BLaER1 (cell line): ENCODE measurements around the gene INAFM2.

Source experiments
- H3K27ac ChIP-seq: shearing (Covaris generic); formaldehyde crosslinking; 2 replicates; pipeline ENCODE4 v1.8.1; 2022
- H3K27me3 ChIP-seq: shearing (Covaris generic); formaldehyde crosslinking; 2 replicates; pipeline ENCODE4 v1.8.1; 2022
- H3K36me3 ChIP-seq: shearing (Covaris generic); formaldehyde crosslinking; 2 replicates; pipeline ENCODE4 v1.8.1; 2022
- H3K4me1 ChIP-seq: shearing (Covaris generic); formaldehyde crosslinking; 2 replicates; pipeline ENCODE4 v1.8.1; 2022
- H3K4me2 ChIP-seq: shearing (Covaris generic); formaldehyde crosslinking; 2 replicates; pipeline ENCODE4 v1.8.1; 2022
- H3K4me3 ChIP-seq: shearing (Covaris generic); formaldehyde crosslinking; 2 replicates; pipeline ENCODE4 v1.8.1; 2022
- H3K9ac ChIP-seq: shearing (Covaris generic); formaldehyde crosslinking; 2 replicates; pipeline ENCODE4 v1.8.1; 2022
- H3K9me3 ChIP-seq: shearing (Covaris generic); formaldehyde crosslinking; 2 replicates; pipeline ENCODE4 v1.8.1; 2022
- H4K20me1 ChIP-seq: shearing (Covaris generic); formaldehyde crosslinking; 2 replicates; pipeline ENCODE4 v1.8.1; 2022
- Cebpa-rat ChIP-seq: shearing (Covaris generic); IDR thresholded peaks from 2 replicates; pipeline ENCODE4 v1.8.1; 2022

Gene INAFM2

DNA sequence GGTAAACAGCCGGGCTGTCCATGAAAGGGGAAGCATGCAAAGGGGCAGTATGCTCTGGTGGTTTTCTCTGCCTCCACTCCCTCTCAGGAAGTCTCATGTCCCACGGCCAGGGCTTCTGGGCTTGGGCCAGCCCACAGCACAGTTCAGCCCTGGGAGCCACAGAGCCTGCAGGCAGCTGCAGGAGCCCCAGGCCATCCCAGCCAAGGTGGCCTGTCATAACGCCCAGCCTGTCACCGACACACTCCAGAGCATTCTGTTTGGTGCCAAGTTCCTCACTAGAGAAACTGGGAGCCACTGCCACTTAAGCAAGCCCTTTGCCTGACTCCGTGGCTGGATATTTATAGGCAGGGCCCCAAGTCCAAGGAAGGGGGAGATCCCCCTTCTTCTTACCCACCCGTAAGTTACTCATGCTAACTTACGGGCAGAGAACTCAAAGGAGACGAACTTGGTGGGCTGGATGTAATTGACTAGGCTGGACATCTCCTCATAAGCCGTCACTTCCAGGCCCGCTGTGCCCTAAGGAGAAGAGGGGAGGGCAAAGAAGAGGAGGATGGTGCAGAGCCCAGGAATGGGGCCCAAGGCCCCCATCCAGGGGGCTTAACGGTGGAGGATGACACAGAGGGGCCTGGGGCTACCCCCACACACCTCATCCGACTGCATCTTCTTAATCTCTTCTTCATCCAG, 27.5 kb upstream of the INAFM2 start:
- no peak overlapping the region for H3K27ac ChIP-seq
- H3K9ac ChIP-seq, result no peak overlapping the region
- no peaks in the 10 kb centered on the region for H4K20me1 ChIP-seq
- no peak overlapping the region for H3K4me2 ChIP-seq
- H3K4me1 ChIP-seq, result peaks cover 33% of the 10 kb centered on the region
- no peak overlapping the region for H3K4me3 ChIP-seq
- peaks cover 20% of the 10 kb centered on the region for H3K9me3 ChIP-seq
- H3K36me3 ChIP-seq, result peaks cover 50% of the 10 kb centered on the region
- H3K27me3 ChIP-seq, result no peaks in the 10 kb centered on the region
- TF ChIP-seq Cebpa-rat, result no peak

DNA sequence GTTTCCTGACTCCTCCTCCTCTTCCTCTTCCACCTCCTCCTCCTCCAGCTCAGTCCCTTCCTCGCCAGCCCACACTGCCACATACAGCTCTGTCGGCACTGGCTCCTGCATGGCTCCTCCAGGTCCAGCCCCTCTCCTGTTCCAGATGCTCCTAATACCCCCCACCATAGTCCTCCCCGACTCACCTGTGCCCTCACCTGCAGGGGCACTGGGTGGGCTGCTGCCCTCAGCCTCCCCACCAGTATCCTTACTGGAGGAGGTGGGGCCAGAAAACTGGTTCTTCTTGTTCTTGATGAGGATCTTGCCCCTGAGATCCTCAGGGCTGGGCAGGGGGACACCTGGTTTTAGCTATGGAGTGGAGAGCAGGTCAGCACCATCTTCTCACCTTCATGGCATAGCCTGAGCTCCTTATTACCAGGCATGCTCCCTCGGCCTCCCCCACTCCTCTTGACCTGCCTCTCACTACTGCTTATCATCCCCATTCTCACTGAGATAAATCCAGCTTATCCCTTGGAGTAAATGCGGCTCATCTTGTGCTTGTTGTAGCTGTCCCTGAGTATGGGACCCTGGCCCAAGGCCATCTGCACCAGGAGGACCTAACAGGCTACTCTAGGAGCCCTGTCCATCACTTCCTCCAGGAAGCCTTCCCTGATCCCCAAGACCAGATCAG, 26.8 kb upstream of the INAFM2 start:
- TF ChIP-seq Cebpa-rat, result no peak
- peaks cover 39% of the 10 kb centered on the region for H3K4me1 ChIP-seq
- no peaks in the 10 kb centered on the region for H4K20me1 ChIP-seq
- H3K4me3 ChIP-seq, result no peak overlapping the region
- peaks cover 56% of the 10 kb centered on the region for H3K36me3 ChIP-seq
- H3K9me3 ChIP-seq, result peaks cover 23% of the 10 kb centered on the region
- no peak overlapping the region for H3K27ac ChIP-seq
- no peaks in the 10 kb centered on the region for H3K27me3 ChIP-seq
- H3K4me2 ChIP-seq, result no peak overlapping the region
- H3K9ac ChIP-seq, result no peak overlapping the region

GRCh38 chr15:40297356-40297755, 26.1 kb upstream of the INAFM2 start:
- peaks cover 23% of the 10 kb centered on the region for H3K9me3 ChIP-seq
- no peak for TF ChIP-seq Cebpa-rat
- H3K9ac ChIP-seq, result no peak overlapping the region
- peaks cover 45% of the 10 kb centered on the region for H3K4me1 ChIP-seq
- no peaks in the 10 kb centered on the region for H3K27me3 ChIP-seq
- H3K36me3 ChIP-seq, result peaks cover 56% of the 10 kb centered on the region
- no peak overlapping the region for H3K27ac ChIP-seq
- no peak overlapping the region for H3K4me2 ChIP-seq
- no peak overlapping the region for H3K4me3 ChIP-seq
- H4K20me1 ChIP-seq, result no peaks in the 10 kb centered on the region

- Histone ChIP-seq H3K27me3 (no peaks in the 10 kb centered on the region), H3K9ac (no peak overlapping the region)
Observed at GRCh38 chr15:40298216-40298935, 25.1 kb upstream of the INAFM2 start.

GRCh38 chr15:40300367-40300766, 23.1 kb upstream of the INAFM2 start:
- Histone ChIP-seq H3K4me3 (no peak overlapping the region), H3K9me3 (peaks cover 23% of the 10 kb centered on the region), H3K4me2 (no peak overlapping the region), H3K4me1 (peaks cover 26% of the 10 kb centered on the region), H3K36me3 (peaks cover 71% of the 10 kb centered on the region), H3K9ac (no peak overlapping the region), H3K27ac (no peak overlapping the region), H3K27me3 (no peaks in the 10 kb centered on the region), H4K20me1 (no peaks in the 10 kb centered on the region)
- TF ChIP-seq Cebpa-rat, result no peak

More at GRCh38 chr15:40298216-40298935, 25.1 kb upstream of the INAFM2 start:
- TF ChIP-seq Cebpa-rat, result no peak
- Histone ChIP-seq H3K36me3 (peaks cover 65% of the 10 kb centered on the region), H3K4me2 (no peak overlapping the region), H4K20me1 (no peaks in the 10 kb centered on the region), H3K9me3 (peaks cover 23% of the 10 kb centered on the region), H3K27ac (no peak overlapping the region), H3K4me1 (peaks cover 41% of the 10 kb centered on the region), H3K4me3 (no peak overlapping the region)

- H3K4me2 ChIP-seq, result 0 out of 2 replicates have a peak overlapping the region, but pooled peaks have one; percentile 42
- peaks cover 23% of the 10 kb centered on the region for H3K4me1 ChIP-seq
- no peak overlapping the region for H3K4me3 ChIP-seq
- no peaks in the 10 kb centered on the region for H4K20me1 ChIP-seq
- H3K27me3 ChIP-seq, result no peaks in the 10 kb centered on the region
- peaks cover 23% of the 10 kb centered on the region for H3K9me3 ChIP-seq
- no peak for TF ChIP-seq Cebpa-rat
- no peak overlapping the region for H3K9ac ChIP-seq
- H3K36me3 ChIP-seq, result peaks cover 67% of the 10 kb centered on the region
- no peak overlapping the region for H3K27ac ChIP-seq
Observed at GRCh38 chr15:40300771-40301170, 22.7 kb upstream of the INAFM2 start.

DNA sequence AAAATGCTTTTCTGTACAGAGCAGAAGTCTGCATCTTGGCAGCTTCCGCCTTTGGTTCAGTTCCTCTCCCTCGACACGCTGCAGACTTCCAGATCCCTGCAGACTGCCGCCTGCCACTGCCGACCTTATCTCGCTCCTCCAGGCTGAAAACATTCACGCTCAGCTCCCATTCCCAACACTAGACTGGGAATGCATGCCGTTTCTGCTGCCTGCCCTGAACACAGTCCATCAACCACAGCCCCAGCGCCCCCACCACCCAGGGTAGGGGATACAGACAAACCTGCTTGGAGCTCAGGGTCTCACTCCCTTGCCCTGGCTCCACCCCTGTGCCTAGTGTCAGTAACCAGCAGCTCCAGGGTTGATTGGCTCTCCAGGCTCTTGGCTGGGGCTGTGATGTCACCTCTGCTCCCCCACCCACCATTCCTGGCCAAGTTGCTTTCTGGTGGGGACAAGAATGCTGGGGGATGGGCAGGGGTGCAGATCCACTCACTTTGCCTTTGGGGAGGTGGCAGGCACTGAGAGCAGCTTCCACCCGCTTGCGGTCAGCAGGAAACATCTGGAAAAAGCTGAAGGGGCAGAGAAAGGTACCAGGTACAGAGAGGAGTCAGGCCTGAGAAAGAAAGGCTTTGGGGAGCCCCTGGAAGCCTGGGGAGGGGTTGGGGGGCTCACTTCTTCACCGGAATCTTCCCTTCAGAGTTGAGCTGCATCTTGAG, 21.9 kb upstream of the INAFM2 start:
- H3K4me2 ChIP-seq, result peak overlapping the region; percentile 42
- no peak overlapping the region for H3K4me3 ChIP-seq
- H3K4me1 ChIP-seq, result peaks cover 25% of the 10 kb centered on the region
- no peak overlapping the region for H3K9ac ChIP-seq
- no peak for TF ChIP-seq Cebpa-rat
- H3K27ac ChIP-seq, result 0 out of 2 replicates have a peak overlapping the region, but pooled peaks have one; percentile 4
- no peaks in the 10 kb centered on the region for H3K27me3 ChIP-seq
- no peaks in the 10 kb centered on the region for H4K20me1 ChIP-seq
- peaks cover 65% of the 10 kb centered on the region for H3K36me3 ChIP-seq
- peaks cover 23% of the 10 kb centered on the region for H3K9me3 ChIP-seq

DNA sequence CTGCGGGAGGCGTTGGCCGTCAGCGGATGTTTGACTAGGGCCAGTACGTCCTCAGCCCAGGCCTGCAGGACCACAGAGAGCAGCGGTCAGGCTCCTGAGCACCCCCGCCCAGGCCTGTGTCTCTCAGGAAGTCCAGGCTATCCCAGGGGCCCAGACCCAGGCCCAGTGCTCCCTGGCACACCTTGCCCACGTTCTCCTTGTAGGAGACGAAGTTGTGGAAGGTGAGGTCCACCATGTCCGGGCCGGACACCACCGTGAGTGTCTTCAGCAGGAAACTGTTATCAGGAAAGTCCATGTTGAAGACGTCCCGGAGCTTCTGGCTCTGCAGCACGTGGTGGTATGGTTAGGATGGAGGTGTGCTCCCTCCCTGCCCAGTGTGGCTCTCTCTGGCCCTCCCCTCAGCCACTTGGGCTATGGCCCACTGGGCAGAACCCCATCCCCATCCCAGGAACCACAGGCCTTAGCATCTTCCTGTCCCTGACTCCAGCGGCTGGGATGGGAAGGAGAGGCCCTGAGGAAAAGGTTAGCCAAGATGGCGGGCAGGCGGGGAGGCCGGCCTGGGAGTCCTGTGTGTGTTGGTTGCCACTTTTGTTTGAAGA, 21.1 kb upstream of the INAFM2 start:
- Histone ChIP-seq H3K9me3 (peaks cover 23% of the 10 kb centered on the region), H3K27ac (0 out of 2 replicates have a peak overlapping the region, but pooled peaks have one; percentile 4), H3K27me3 (no peaks in the 10 kb centered on the region), H4K20me1 (no peaks in the 10 kb centered on the region), H3K9ac (no peak overlapping the region), H3K4me3 (no peak overlapping the region), H3K36me3 (peaks cover 65% of the 10 kb centered on the region), H3K4me1 (peaks cover 33% of the 10 kb centered on the region), H3K4me2 (no peak overlapping the region; the same call in 1 of the 2 replicates)
- no peak for TF ChIP-seq Cebpa-rat

GRCh38 chr15:40302981-40303380, 20.5 kb upstream of the INAFM2 start:
- H3K9me3 ChIP-seq, result peaks cover 23% of the 10 kb centered on the region
- H3K4me2 ChIP-seq, result no peak overlapping the region
- peaks cover 63% of the 10 kb centered on the region for H3K36me3 ChIP-seq
- TF ChIP-seq Cebpa-rat, result no peak
- H3K4me3 ChIP-seq, result no peak overlapping the region
- no peaks in the 10 kb centered on the region for H3K27me3 ChIP-seq
- H3K4me1 ChIP-seq, result peaks cover 36% of the 10 kb centered on the region
- H3K9ac ChIP-seq, result no peak overlapping the region
- H4K20me1 ChIP-seq, result no peaks in the 10 kb centered on the region
- H3K27ac ChIP-seq, result no peak overlapping the region
